Spleen (tissue), 11 donors: ENCODE results near the gene PLCH2. TPM values are rescaled to one million over a fixed set of nuclear protein-coding genes. Genes with fewer than 3 reads are reported as not detected.

ENCODE experiments used
- DNase-seq: peaks from one replicate; pipeline ENCODE4 v3.0.0-alpha.2; 2020
- H3K27ac ChIP-seq, 8 donors: fragments of 200-600 bp; sonication (generic) in 7 of 8; 1 replicate in 4 of 8; 2 replicates in 4 of 8; pipeline versions ENCODE4 v1.5.0 to v1.8.0; 2016 to 2021; ENCODE audit warnings: inconsistent platforms in 4 of 8, mild to moderate bottlenecking in 4 of 8, moderate library complexity in 1 of 8
- H3K27me3 ChIP-seq, 7 donors: fragments of 200-600 bp; sonication (generic) in 6 of 7; replicated peaks in 1 of 7; 1 replicate in 4 of 7; 2 replicates in 3 of 7; pipeline versions ENCODE4 v1.5.0 to v1.8.0; 2016 to 2021; ENCODE audit warnings: inconsistent platforms in 3 of 7, mild to moderate bottlenecking in 1 of 7
- H3K36me3 ChIP-seq, 6 donors: fragments of 200-600 bp; sonication (generic) in 5 of 6; 1 replicate in 4 of 6; 2 replicates in 2 of 6; pipeline versions ENCODE4 v1.5.0 to v1.8.0; 2016 to 2021; ENCODE audit warnings: inconsistent platforms in 2 of 6
- H3K4me1 ChIP-seq, 6 donors: fragments of 200-600 bp; sonication (generic) in 5 of 6; 1 replicate in 3 of 6; 2 replicates in 3 of 6; pipeline versions ENCODE4 v1.5.0 to v1.8.0; 2016 to 2021; ENCODE audit warnings: inconsistent platforms in 3 of 6
- H3K4me3 ChIP-seq, 8 donors: fragments of 200-600 bp; sonication (generic) in 7 of 8; 1 replicate in 4 of 8; 2 replicates in 4 of 8; pipeline versions ENCODE4 v1.5.0 to v1.8.0; 2016 to 2021; ENCODE audit warnings: inconsistent platforms in 4 of 8, mild to moderate bottlenecking in 4 of 8, moderate library complexity in 2 of 8
- H3K9me3 ChIP-seq, 8 donors: fragments of 200-600 bp; sonication (generic) in 7 of 8; 1 replicate in 4 of 8; 2 replicates in 4 of 8; pipeline versions ENCODE4 v1.5.0 to v1.8.0; 2016 to 2021; ENCODE audit warnings: inconsistent platforms in 4 of 8
- CTCF ChIP-seq, 11 experiments: fragments of 200-600 bp in 7 of 11; fragments of 450-650 bp in 4 of 11; sonication (generic) in 4 of 11; IDR thresholded peaks in 8 of 11; conservative IDR thresholded peaks in 3 of 11; 1 replicate in 7 of 11; 2 replicates in 4 of 11; pipeline versions ENCODE4 v1.4.0 to v1.8.0; 2016 to 2021; ENCODE audit warnings: antibody characterized with exemption in 11 of 11, inconsistent platforms in 4 of 11, mild to moderate bottlenecking in 1 of 11
- POLR2A ChIP-seq, 3 donors: fragments of 450-650 bp; IDR thresholded peaks; one replicate each; pipeline ENCODE4 v1.5.1; 2017; ENCODE audit warnings: antibody characterized with exemption in 3 of 3, mild to moderate bottlenecking in 1 of 3
- POLR2AphosphoS5 ChIP-seq, 3 donors: sonication (generic); formaldehyde crosslinking; IDR thresholded peaks; one replicate each; pipeline ENCODE4 v1.5.1; 2017; ENCODE audit warnings: antibody characterized with exemption in 3 of 3
- WGBS, 5 donors: extraction: QIAGEN DNeasy Blood & Tissue Kit in 3 of 5; methylation state at CpG; one replicate each; pipeline versions ENCODE4 v1.1.5 to v1.1.7; 2013 to 2018; 5-methylcytosine and 5-hydroxymethylcytosine counted together
- intact Hi-C: fragments of 100-400 bp; cut with DNase I; formaldehyde crosslinking; loops from one replicate; pipeline ENCODE4 v1.15.0; 2023; ENCODE audit warnings: low total_unique reads
- polyA plus RNA-seq, 3 donors: library from polyadenylated mRNA; stranded (reverse); fragments of 200-250 nt; gene quantifications; one replicate each; pipeline ENCODE4 v1.2.1, GENCODE V29; 2013
- total RNA-seq, 7 donors: library from RNA; depleted of rRNA in 3 of 7; stranded (reverse); fragments of >200 nt in 3 of 7; fragmentation: NEBNext Ultra II Directional in 4 of 7; extraction: Animal tissue kit (Norgen Biotek cat#: 25700) in 4 of 7; gene quantifications; one replicate each; pipeline versions ENCODE4 v1.1.0 to v1.2.1, GENCODE V29; 2016 to 2021
- donor health status: healthy with polysubstance abuse.
- donor health status: DM: no; HTN: no; CAD: no; lungs with moderate emphysema.
- donor health status: DM: no; HTN: no; CAD: no.
- donor health status: Bipolar disorder and iron deficiency.
- donor health status: healthy.
- donor health status: DM: no; HTN: no; CAD: no.
- donor health status: DM: yes; HTN: yes; CAD: no.

Gene PLCH2
- total and polyA plus RNA-seq, 10 donors = 2.2 to 21.0 (median 8.9) TPM

- intact Hi-C loops = no loop called here
- no peak for DNase-seq
- WGBS, 5 donors = 75 to 91% (median 86%) methylated on average over 6 to 12 of the region's 12 CpGs
- Histone ChIP-seq H3K27ac (peak overlapping the region in 1 of 8 donors; percentile 37), H3K36me3 (no peaks in the 10 kb centered on the region), H3K4me1 (peaks cover 0 to 31% (median 6%) of the 10 kb centered on the region in 6 donors), H3K27me3 (no peaks in the 10 kb centered on the region), H3K9me3 (no peaks in the 10 kb centered on the region), H3K4me3 (no peak overlapping the region)
- TF ChIP-seq POLR2A (IDR thresholded peaks at IDR 0.05) = no peak
- no peak for TF ChIP-seq POLR2AphosphoS5 (IDR thresholded peaks at IDR 0.05)
- no peak for TF ChIP-seq CTCF (IDR thresholded peaks at IDR 0.05 in 8 of 11, conservative IDR thresholded peaks at IDR 0.05 in 3 of 11)
Observed at GRCh38 chr1:2480986-2481364, 4.9 kb downstream of the PLCH2 start.

GRCh38 chr1:2481885-2482284, 5.8 kb downstream of the PLCH2 start:
- H3K4me1 ChIP-seq = peaks cover 0 to 27% (median 6%) of the 10 kb centered on the region in 6 donors
- intact Hi-C loops = no loop called here
- 70 to 87% (median 77%) methylated on average over 5 to 10 of the region's 10 CpGs for WGBS, 5 donors
- H3K9me3 ChIP-seq = no peaks in the 10 kb centered on the region
- H3K36me3 ChIP-seq = no peaks in the 10 kb centered on the region
- no peak overlapping the region for H3K4me3 ChIP-seq
- TF ChIP-seq CTCF (IDR thresholded peaks at IDR 0.05 in 8 of 11, conservative IDR thresholded peaks at IDR 0.05 in 3 of 11) = no peak
- no peak for TF ChIP-seq POLR2A (IDR thresholded peaks at IDR 0.05)
- no peak for TF ChIP-seq POLR2AphosphoS5 (IDR thresholded peaks at IDR 0.05)
- no peaks in the 10 kb centered on the region for H3K27me3 ChIP-seq
- H3K27ac ChIP-seq = no peak overlapping the region
- no peak for DNase-seq

- no peak for DNase-seq
- TF ChIP-seq POLR2A (IDR thresholded peaks at IDR 0.05) = no peak
- TF ChIP-seq CTCF (IDR thresholded peaks at IDR 0.05 in 8 of 11, conservative IDR thresholded peaks at IDR 0.05 in 3 of 11) = no peak
- TF ChIP-seq POLR2AphosphoS5 (IDR thresholded peaks at IDR 0.05) = no peak
- Histone ChIP-seq H3K27me3 (no peaks in the 10 kb centered on the region), H3K4me1 (peaks cover 0 to 27% (median 6%) of the 10 kb centered on the region in 6 donors), H3K27ac (no peak overlapping the region), H3K9me3 (peaks cover 0 to 2% (median 0%) of the 10 kb centered on the region in 8 donors), H3K4me3 (no peak overlapping the region), H3K36me3 (peaks cover 0 to 6% (median 0%) of the 10 kb centered on the region in 6 donors)
- WGBS, 5 donors = 60 to 85% (median 79%) methylated on average over 2 to 11 of the region's 11 CpGs
- intact Hi-C loops = no loop called here
Observed at GRCh38 chr1:2482588-2482987, 6.5 kb downstream of the PLCH2 start.

GRCh38 chr1:2483026-2483425, 6.9 kb downstream of the PLCH2 start:
- H3K27me3 ChIP-seq = no peaks in the 10 kb centered on the region
- H3K9me3 ChIP-seq = peaks cover 0 to 6% (median under 1%) of the 10 kb centered on the region in 8 donors
- 80 to 97% (median 85%) methylated on average over 7 to 13 of the region's 13 CpGs for WGBS, 5 donors
- H3K4me3 ChIP-seq = no peak overlapping the region
- intact Hi-C loops = no loop called here
- no peak overlapping the region for H3K27ac ChIP-seq
- H3K4me1 ChIP-seq = peaks cover 0 to 27% (median 6%) of the 10 kb centered on the region in 6 donors
- DNase-seq = no peak
- TF ChIP-seq CTCF (IDR thresholded peaks at IDR 0.05 in 8 of 11, conservative IDR thresholded peaks at IDR 0.05 in 3 of 11) = no peak
- no peak for TF ChIP-seq POLR2AphosphoS5 (IDR thresholded peaks at IDR 0.05)
- no peak for TF ChIP-seq POLR2A (IDR thresholded peaks at IDR 0.05)
- H3K36me3 ChIP-seq = peaks cover 0 to 10% (median 0%) of the 10 kb centered on the region in 6 donors
